Measurements from ENCODE around the gene SSMEM1.
"Not testable (repeated sequence)": the region's sequence is repeated elsewhere in the genome, so short reads cannot be mapped to it uniquely, and the experiment has no call there.

SSMEM1 gene

DNA sequence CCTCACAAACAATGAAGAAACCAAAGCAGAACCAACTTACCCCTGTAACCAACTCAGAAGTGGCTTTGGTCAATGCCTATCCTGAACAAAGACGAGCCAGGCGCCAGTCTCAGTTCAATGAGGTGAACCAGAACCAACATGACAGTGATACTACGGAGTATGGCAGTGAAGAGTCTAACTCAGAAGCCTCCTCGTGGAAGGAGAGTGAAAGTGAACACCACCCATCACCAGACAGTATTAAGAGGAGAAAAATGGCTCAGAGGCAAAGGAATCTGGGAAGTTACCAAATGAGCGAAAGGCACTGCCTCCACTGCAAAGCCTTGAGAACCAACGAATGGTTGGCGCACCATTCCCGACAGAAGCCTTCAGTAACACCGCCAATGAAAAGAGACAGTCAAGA, 8.4 kb downstream of the SSMEM1 start:
- no peak for DNase-seq

DNA sequence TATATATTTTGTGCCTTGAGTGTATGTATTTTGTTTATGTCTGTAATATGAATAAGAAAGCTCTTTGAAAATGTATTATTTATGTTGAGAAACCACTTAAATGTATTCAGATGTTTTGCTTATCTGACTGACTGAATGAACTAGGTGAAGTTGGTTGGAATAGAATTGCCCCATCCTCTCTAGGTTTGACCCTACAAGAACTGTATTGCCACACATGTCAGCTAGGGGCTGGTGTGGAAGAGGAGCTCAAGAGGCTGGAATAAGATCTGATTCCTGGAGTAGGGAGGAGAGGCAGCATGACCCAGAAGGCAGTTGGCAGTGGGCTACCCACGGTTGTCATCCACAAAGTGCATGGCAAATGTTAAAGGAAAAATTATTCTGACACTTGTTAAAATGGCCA, 9.1 kb downstream of the SSMEM1 start:
- DNase-seq, result no peak

DNA sequence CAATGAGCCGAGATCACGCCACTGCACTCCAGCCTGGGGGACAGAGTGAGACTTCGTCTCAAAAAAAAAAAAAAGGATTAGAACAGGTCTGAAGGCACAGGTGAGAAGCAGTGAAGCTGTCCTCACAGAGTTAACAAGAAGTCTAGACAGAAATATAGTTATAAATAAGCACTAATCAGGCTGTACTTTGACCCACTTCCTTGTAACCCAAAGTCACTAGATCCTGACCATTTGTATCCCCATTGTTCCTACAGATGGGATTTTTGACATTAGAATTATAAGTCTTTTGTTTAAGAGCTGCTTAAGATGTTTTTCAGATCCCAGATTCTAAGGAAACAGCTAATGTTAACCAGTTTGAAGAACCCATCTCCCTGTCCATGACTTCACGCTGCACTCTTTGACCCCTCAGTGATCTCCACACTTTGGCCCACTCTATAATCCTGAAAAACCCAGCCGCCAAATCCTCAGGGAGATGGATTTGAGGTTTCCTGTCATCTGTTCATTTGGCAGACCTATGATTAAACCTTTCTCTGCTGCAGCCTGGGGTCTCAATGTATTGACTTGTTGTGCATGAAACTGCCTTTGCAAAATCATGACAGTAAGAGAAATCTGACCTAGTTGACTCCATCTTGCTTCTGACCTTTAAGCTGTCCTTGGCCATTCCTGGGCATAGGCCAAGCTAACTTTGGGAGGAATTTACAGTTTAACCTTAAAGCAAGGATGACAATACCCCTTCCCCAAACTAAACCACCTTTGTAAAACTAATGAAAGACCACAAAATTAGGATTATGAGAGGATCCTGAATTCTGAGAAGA, 11.4 kb downstream of the SSMEM1 start:
- no peak for DNase-seq

DNA sequence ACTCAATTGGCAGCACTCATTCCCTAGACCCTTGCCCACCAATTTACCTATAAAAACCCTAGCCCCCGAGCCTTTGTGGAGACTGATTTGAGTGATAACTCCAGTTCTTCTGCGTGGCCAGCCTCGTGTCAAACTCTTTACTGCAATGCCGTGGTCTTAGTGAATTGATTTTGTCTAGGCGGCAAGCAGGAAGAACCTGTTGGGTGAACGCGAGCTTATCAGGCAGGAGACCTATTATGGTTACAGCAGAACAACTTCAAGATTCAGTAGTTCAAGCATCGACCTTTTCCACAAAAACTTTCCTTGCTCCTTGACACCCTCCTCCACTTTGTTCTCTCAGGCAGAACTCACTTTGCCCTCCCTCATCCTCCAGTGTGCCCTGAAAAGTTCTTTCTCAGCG, 12.2 kb downstream of the SSMEM1 start:
- no peak for DNase-seq

DNA sequence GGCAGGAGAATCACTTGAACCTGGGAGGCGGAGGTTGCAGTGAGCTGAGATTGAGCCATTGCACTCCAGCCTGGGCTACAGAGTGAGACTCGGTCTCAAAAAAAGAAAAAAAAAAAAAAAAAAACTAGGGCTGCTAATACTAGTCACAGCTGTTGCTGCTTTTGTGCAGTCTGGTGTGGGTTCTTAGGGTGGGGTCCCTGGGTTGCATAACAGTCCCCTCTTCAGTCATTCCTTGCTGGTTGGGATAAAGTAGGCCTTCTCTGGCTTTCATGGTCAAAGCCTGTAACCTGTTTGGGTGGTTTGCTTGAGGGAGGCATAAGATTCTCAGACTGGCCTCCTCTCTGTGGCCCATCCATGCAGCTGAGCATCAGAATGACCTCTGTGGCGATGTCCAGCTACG, 14.1 kb downstream of the SSMEM1 start:
- no peak for DNase-seq

DNA sequence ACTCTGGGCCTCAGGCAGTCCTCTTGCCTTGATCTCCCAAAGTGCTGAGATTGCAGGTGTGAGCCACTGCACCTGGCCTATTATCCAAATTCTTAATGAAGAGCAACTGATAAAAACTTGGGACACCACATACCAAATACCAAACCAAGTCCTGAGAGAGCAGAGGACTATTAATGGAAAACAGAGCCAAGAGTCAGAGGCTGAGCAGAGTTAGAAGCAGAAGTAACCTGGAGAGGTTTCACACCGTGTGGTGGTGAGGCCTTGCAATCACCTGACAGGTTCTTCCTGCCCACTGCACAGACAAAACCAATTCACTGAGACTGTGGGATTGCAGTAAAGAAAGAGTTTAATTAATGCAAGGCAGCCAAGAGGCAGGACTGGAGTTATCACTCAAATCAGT, 16.0 kb downstream of the SSMEM1 start:
- DNase-seq, result no peak

DNA sequence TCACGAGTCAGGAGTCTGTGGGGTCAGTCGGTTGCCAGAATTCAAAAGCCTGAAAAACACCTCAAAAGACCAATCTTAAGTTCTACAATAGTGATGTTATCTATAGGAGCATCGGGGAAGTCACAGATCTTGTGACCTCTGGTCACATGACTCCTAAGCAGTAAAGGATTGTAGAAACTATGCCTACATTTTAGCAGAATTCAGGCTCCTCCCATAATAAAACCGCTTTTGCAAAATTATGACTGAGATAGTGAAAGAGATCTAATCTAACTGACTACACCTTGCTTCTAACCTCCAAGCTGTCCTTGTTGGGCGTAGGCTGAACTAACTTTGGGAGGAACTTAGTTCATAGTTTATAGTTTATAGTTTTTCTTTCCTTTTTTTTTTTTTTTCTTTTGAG, 16.6 kb downstream of the SSMEM1 start:
- no peak for DNase-seq

DNA sequence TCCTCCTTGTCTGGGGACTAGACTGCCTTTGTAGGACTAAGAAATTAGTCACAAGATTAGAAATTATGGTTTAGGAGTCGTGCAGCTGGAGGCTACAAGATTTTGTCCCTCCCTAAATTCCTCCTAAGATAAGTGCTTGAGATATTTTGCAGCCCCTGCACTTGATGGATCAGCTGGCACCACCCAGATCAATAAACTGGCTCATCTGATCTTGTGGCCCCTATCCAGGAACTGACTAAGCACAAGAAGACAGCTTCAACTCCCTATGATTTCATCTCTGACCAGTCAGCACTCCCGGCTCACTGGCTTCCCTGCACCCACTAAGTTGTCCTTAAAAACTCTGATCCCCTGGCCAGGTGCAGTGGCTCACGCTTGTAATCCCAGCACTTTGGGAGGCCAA, 17.3 kb downstream of the SSMEM1 start:
- not testable (repeated sequence) for DNase-seq

DNA sequence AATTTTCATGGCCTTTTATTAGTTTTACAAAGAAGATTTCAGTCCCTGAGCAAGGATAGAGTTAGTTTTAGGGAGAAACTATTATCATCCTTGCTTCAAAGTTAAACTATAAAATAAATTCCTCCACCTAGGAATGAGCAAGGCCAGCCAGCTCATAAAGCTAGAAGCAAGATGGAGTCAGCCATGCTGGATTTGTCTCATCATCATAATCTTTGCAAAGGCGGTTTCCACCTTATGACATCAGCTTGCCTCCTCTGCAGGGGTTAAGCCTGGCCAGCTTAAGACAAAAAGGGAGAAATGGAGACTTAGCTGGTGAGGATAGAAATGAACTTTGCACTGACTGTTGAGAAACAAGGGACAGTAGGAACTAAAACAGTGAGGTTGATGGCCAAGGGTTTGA, 18.7 kb downstream of the SSMEM1 start:
- DNase-seq, result no peak

DNA sequence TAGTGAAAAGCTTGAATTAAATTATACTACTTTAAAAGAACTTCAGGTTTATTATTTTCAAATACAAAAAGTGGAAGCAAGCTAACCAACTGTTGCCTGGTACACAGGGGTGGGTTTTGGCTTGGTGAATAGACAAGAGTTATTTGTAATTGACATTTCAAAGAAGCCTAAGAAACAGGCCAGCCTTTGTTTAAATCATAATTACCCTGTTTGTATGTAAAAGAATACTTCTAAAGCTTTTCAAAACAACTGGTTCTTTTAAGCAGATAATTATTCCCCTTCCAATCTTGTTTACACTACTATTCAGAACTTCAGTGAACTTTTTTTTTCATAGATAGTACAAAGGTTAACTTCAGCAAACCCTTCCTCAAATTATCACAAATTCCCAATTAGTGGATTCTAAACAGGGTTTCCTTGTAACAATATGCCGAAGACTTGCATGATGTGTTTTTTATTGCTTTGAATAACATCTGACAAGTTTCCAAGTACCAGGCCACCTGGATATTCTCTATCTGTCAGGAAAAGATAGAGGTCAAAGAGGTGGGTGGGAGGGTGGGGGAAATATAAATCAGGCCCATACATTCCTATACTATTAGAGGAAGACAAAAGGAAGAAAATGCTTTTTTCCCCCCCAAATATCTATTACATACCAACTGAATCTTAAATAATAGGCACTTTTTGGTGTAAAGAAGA, 20.4 kb downstream of the SSMEM1 start:
- no peak for DNase-seq

DNA sequence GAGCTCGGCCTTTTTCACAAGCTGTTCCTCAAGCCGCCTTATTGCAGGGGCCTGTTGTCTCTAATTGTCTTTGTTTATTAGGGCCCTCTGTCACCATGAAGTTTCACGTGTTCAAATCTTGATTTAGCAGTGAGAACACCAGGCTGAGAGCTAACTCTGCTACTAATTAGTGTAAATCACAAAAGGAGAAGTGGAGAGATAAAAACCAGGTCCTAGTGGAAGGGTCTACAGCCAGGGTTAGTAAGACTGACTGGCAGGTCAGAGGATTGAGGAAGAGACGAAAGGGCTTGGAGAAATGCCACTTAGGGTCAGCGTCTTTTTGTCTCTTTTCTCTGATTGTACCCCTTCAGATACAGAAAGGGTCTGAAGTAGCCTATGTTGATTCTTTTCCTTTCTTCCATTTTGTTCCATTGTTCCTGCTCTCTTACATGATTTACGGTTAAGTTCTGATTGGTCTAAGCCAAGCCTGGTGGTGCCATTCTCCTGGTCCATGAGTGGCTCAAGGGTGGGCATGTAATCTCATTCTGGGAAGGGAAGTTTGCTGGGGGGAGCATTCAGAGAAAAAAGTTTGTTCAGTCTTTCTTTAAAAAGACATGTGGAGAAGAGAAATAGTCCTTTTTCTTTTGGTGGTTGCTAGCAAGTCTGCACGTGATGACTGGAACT, 21.3 kb downstream of the SSMEM1 start:
- no peak for DNase-seq

DNA sequence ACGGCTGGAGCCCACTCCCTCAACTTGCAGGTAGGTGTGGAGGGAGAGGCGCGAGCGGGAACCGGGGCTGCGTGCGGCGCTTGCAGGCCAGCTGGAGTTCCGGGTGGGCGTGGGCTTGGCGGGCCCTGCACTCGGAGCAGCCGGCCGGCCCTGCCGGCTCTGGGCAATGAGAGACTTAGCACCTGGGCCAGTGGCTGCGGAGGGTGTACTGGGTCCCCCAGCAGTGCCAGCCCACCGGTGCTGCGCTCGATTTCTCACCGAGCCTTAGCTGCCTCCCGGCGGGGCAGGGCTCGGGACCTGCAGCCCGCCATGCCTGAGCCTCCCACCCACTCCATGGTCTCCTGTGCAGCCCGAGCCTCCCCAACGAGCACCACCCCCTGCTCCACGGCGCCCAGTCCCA, 22.3 kb downstream of the SSMEM1 start:
- DNase-seq, result not testable (repeated sequence)

DNA sequence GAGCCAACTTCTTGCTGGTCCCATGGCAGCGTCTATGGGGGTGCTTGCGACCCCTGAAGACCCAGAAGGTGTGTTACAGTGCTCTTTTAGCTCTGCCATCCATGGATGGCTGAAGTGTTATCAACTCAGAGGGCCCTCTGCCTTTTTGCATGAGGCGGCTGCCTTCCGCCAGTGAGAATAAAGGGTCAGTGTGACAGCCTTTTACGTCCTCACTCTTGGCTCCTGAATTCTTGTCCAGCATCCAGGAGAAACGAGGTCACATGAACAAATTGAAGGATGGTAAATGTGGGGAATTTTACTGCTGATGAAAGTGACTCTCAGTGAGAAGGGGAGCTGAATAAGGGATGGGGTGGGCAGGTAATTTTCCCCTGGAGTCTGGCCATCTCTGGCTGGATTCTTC, 24.1 kb downstream of the SSMEM1 start:
- DNase-seq, result no peak

DNA sequence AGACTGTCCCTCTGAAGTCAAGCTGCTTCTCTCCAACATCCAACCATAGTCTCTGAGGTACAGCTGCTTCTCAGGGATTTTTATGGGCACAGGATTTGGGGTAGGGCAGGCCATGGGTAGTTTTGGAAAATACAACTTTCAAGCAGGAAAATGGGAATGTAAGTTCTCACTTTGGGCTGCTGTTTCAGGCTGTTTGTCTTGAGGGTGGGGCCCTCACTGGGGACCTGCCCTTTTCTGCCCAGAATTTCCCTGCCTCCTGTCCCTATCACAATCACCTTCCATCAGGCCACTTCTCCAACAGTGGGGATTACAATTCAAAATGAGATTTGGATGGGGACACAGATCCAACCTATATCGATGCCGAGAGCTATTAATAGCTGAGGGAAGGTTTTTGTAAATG, 24.5 kb downstream of the SSMEM1 start:
- DNase-seq, result no peak

DNA sequence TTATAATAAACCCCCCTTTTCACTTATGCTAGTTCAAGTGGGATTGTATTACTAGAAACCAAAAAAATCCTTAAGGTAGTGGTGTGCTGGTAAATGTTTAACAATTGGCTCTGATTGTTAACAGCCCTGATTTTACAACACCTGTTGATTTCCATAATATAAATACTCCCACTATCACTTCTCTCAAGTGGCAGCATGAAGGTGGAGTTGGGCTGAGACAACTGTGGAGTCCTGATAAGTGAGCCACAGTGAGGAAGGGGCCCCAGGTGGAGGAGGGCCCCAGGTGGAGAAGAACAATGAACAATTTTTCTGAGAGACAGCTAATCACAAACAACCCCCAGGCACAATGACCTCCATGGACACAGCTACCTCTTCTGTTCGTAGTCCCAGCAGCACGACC, 26.4 kb downstream of the SSMEM1 start:
- no peak for DNase-seq

DNA sequence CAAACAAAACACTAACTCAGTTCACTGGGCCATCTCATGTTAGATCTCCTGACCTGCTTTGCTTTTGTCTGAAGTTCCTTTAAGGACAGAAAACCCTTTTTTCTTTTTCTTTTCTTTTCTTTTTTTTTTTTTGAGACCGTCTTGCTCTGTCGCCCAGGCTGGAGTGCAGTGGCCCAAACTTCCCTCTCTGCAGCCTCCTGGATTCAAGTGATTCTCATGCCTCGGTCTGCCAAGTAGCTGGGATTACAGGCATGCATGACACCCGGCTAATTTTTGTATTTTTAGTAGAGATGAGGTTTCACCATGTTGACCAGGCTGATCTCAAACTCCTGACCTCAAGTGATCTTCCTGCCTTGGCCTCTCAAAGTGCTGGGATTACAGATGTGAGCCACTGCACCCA, 28.7 kb downstream of the SSMEM1 start:
- DNase-seq, result not testable (repeated sequence)

DNA sequence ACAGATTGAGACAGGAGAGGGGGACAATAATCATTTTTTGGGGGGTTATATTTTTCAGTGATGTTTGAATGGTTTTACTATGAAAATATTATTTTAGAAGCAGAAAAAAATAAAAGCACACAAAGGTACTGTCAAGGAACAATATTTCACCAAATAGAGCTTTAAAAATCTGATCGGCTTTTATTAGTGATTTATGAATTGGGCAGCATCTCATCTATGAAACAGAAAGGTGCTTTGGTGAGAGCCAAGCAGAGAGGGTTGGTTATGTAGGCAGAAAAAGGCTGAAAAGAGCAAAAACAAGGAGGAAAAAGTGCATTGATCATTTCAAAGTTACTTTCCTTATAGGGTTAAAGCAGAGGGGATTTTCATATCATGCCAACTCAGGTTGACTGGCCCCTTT, 32.6 kb downstream of the SSMEM1 start:
- DNase-seq, result no peak

DNA sequence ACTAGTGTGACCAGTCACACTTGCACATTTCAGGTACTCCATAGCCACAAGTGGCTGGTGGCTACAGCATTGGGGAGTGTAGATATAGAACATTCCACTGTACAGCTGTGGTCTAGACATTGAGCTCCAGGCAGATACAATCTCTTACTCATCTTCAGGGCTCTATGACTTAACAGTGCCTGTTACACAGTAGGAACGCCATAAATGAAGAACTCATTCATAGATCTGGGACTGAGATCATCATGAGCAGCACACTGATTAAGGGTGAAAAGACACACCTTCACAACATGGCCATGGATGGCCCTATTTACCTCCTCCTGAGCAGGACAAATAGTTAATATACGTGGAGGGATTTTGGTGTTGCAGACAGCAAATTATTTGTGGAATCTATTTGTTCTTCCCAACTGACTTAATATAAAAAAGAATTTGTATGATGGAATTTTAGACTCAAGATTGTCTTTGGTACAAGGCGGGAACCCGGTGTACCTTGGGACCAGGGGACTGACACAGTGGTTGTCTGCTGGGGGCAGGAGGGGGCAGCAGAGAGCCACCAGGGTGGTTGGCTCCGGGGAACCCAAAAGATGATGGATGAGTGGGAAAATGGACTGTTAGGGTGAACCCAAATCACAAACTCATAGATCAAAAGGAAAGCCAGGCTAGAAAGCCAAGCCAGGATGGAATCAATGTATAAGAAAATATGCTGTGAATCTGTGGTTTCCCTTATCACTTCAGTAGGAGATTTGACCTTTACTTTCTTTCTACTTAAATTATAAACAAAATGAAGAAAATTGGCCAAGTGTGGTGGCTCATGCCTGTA, 34.7 kb downstream of the SSMEM1 start:
- no peak for DNase-seq

DNA sequence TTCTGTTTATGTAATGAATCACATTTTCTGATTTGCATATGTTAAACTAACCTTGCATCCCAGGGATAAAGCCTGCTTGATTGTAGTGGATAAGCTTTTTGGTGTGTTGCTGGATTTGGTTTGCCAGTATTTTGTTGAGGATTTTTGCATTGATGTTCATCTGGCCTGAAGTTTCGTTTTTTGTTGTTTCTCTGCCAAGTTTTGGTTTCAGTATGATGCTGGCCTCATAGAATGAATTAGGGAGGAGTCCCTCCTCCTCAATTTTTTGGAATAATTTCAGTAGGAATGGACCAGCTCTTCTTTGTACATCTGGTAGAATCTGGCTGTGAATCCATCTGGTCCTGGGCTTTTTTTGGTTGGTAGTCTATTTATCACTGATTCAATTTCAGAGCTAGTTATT, 35.8 kb downstream of the SSMEM1 start:
- not testable (repeated sequence) for DNase-seq

DNA sequence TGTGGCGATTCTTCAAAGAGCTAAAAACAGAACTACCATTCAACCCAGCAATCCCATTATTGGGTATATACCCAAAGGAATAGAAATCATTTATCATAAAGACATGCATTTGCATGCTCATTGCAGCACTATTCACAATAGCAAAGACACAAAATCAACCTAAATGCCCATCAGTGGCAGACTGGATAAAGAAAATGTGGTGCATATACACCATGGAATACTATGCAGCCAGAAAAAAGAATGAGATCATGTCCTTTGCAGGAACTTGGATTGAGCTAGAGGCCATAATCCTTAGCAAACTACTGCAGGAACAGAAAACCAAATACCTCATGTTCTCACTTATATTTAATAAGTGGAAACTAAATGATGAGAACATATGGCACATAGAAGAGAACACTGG, 38.8 kb downstream of the SSMEM1 start:
- not testable (repeated sequence) for DNase-seq

DNA sequence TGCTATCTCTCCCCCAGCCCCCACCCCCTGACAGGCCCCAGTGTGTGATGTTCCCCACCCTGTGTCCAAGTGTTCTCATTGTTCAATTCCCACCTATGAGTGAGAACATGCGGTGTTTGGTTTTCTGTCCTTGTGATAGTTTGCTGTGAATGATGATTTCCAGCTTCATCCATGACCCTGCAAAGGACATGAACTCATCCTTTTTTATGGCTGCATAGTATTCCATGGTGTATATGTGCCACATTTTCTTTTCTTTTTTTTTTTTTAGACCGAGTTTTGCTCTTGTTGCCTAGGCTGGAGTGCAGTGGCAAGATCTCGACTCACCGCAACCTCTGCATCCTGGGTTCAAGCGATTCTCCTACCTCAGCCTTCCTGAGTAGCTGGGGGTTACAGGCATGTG, 41.2 kb downstream of the SSMEM1 start:
- DNase-seq, result not testable (repeated sequence)

DNA sequence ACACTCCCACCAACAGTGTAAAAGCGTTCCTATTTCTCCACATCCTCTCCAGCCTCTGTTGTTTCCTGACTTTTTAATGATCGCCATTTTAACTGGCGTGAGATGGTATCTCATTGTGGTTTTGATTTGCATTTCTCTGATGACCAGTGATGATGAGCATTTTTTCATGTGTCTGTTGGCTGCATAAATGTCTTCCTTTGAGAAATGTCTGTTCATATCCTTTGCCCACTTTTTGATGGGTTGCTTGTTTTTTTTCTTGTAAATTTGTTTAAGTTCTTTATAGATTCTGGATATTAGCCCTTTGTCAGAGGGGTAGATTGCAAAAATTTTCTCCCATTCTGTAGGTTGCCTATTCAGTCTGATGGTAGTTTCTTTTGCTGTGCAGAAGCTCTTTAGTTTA, 42.0 kb downstream of the SSMEM1 start:
- DNase-seq, result not testable (repeated sequence)

DNA sequence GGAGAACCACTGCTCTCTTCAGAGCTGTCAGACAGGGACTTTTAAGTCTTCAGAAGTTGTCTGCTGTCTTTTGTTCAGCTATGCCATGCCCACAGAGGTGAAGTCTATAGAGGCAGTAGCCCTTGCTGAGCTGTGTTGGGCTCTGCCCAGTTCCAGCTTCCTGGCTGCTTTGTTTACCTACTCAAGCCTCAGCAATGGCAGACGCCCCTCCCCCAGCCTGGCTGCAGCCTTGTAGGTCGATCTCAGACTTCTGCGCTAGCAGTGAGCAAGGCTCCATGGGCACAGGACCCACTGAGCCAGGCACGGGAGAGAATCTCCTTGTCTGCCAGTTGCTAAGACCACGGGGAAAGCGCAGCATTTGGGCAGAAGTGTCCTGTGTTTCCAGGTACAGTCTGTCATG, 46.9 kb downstream of the SSMEM1 start:
- no peak for DNase-seq
